ENCODE results near the gene OTUB2. TPM values are rescaled to one million over a fixed set of nuclear protein-coding genes. Genes with fewer than 3 reads are reported as not detected.

Gene OTUB2
- total and polyA plus RNA-seq, 2 experiments from 2014 or later, result 2.7 to 2.8 TPM

GRCh38 chr14:94044476-94045091 lies 18.4 kb downstream of the OTUB2 start:
- H3K9me2 ChIP-seq (replicated peaks; ENCODE audit: insufficient read depth), result no peaks in the 10 kb centered on the region
- H3K4me3 ChIP-seq, result no peak overlapping the region
- H4K20me1 ChIP-seq (ENCODE audit: insufficient read depth, poor library complexity, severe bottlenecking), result no peaks in the 10 kb centered on the region
- no peak for TF ChIP-seq CTCF (IDR thresholded peaks at IDR 0.05; ENCODE audit: poor library complexity)
- no peak for TF ChIP-seq EZH2phosphoT487 (IDR thresholded peaks at IDR 0.05; ENCODE audit: low read depth, severe bottlenecking, unreplicated experiment)
- no peak for TF ChIP-seq EZH2 (IDR thresholded peaks at IDR 0.05; ENCODE audit: borderline replicate concordance)
- DNase-seq (ENCODE audit: low spot score), result no peak
- 92% methylated on average over 20 of the region's 20 CpGs for WGBS (ENCODE audit: low lambda C conversion rate, missing lambda C conversion rate)
- H3K36me3 ChIP-seq (replicated peaks; ENCODE audit: insufficient read depth, low read depth), result no peaks in the 10 kb centered on the region
- H3K27ac ChIP-seq, result no peak overlapping the region
- no peaks in the 10 kb centered on the region for H3K9me3 ChIP-seq (ENCODE audit: low read depth)
- H3K79me2 ChIP-seq, result no peaks in the 10 kb centered on the region
- H3K27me3 ChIP-seq, result no peaks in the 10 kb centered on the region
- no peak overlapping the region for H3K4me2 ChIP-seq
- no peak overlapping the region for H2AFZ ChIP-seq
- H3K4me1 ChIP-seq (ENCODE audit: insufficient read depth), result no peaks in the 10 kb centered on the region

- DNase-seq (ENCODE audit: low spot score), result no peak
- no peak overlapping the region for H2AFZ ChIP-seq
- WGBS (ENCODE audit: low lambda C conversion rate, missing lambda C conversion rate), result 95% methylated on average over 8 of the region's 8 CpGs
- TF ChIP-seq EZH2 (IDR thresholded peaks at IDR 0.05; ENCODE audit: borderline replicate concordance) (no peak), EZH2phosphoT487 (IDR thresholded peaks at IDR 0.05; ENCODE audit: low read depth, severe bottlenecking, unreplicated experiment) (no peak), CTCF (IDR thresholded peaks at IDR 0.05; ENCODE audit: poor library complexity) (no peak)
- no peak overlapping the region for H3K4me2 ChIP-seq
- H4K20me1 ChIP-seq (ENCODE audit: insufficient read depth, poor library complexity, severe bottlenecking), result no peaks in the 10 kb centered on the region
- no peaks in the 10 kb centered on the region for H3K9me3 ChIP-seq (ENCODE audit: low read depth)
- H3K4me3 ChIP-seq, result no peak overlapping the region
- no peaks in the 10 kb centered on the region for H3K9me2 ChIP-seq (replicated peaks; ENCODE audit: insufficient read depth)
- H3K36me3 ChIP-seq (replicated peaks; ENCODE audit: insufficient read depth, low read depth), result no peaks in the 10 kb centered on the region
- no peaks in the 10 kb centered on the region for H3K27me3 ChIP-seq
- H3K4me1 ChIP-seq (ENCODE audit: insufficient read depth), result no peaks in the 10 kb centered on the region
- no peak overlapping the region for H3K27ac ChIP-seq
- no peaks in the 10 kb centered on the region for H3K79me2 ChIP-seq
Observed at GRCh38 chr14:94045101-94045500, 19.0 kb downstream of the OTUB2 start.

GRCh38 chr14:94045563-94046345 lies 19.6 kb downstream of the OTUB2 start:
- Histone ChIP-seq H3K4me1 (ENCODE audit: insufficient read depth) (no peaks in the 10 kb centered on the region), H3K4me3 (no peak overlapping the region), H3K9me2 (replicated peaks; ENCODE audit: insufficient read depth) (no peaks in the 10 kb centered on the region), H4K20me1 (ENCODE audit: insufficient read depth, poor library complexity, severe bottlenecking) (no peaks in the 10 kb centered on the region), H3K9me3 (ENCODE audit: low read depth) (no peaks in the 10 kb centered on the region), H3K27me3 (no peaks in the 10 kb centered on the region), H3K79me2 (no peaks in the 10 kb centered on the region), H3K36me3 (replicated peaks; ENCODE audit: insufficient read depth, low read depth) (no peaks in the 10 kb centered on the region), H2AFZ (no peak overlapping the region), H3K4me2 (no peak overlapping the region), H3K27ac (no peak overlapping the region)
- DNase-seq (ENCODE audit: low spot score), result no peak
- TF ChIP-seq EZH2phosphoT487 (IDR thresholded peaks at IDR 0.05; ENCODE audit: low read depth, severe bottlenecking, unreplicated experiment), result no peak
- TF ChIP-seq EZH2 (IDR thresholded peaks at IDR 0.05; ENCODE audit: borderline replicate concordance), result no peak
- TF ChIP-seq CTCF (IDR thresholded peaks at IDR 0.05; ENCODE audit: poor library complexity), result no peak
- 95% methylated on average over 19 of the region's 19 CpGs for WGBS (ENCODE audit: low lambda C conversion rate, missing lambda C conversion rate)
